Measurements from ENCODE around the gene LPCAT1.
"Not testable (repeated sequence)": the region's sequence is repeated elsewhere in the genome, so short reads cannot be mapped to it uniquely, and the experiment has no call there.

The LPCAT1 gene

GRCh38 chr5:1522601-1523479 is 920 bp downstream of the LPCAT1 start:
- no peak for DNase-seq (ENCODE audit: low read depth)

- no peak for DNase-seq (ENCODE audit: low read depth)
Measured at GRCh38 chr5:1521671-1522600, 1.8 kb downstream of the LPCAT1 start.

- DNase-seq (ENCODE audit: low read depth) = no peak
Measured at GRCh38 chr5:1520791-1521453, 2.8 kb downstream of the LPCAT1 start.

DNA sequence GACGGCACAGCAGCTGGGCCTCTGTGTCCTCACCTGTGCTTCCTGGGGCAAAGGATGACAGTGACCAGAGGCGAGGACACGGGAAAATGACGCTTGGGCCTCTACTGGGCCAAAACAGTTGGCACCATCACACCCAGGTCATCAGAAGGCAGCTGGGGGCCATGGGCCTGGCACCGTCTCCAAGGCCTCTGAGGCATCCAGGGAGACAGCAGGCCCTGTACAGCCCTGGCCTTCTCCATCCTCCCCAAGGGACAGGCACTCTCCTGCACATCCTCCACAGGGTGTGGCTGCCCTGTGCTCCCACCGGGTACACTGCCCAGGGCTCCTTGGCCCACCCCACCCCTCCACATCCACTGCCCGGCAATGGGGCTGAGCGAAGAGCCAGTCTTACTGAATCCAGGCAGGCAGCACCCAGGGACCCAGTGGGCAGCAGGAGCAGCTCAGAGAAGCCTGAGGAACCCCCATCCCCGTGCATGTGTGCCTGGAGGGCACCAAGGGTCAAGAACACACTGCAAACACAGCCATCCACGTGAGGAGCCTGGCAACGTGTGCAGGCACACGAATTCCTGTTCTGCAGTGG is 4.0 kb downstream of the LPCAT1 start:
- DNase-seq (ENCODE audit: low read depth) = no peak

GRCh38 chr5:1517838-1518237 is 5.9 kb downstream of the LPCAT1 start:
- no peak for DNase-seq (ENCODE audit: low read depth)

GRCh38 chr5:1516615-1517601 is 6.9 kb downstream of the LPCAT1 start:
- DNase-seq (ENCODE audit: low read depth) = no peak

GRCh38 chr5:1515921-1516571 is 7.7 kb downstream of the LPCAT1 start:
- no peak for DNase-seq (ENCODE audit: low read depth)

- DNase-seq (ENCODE audit: low read depth) = no peak
Measured at GRCh38 chr5:1515311-1515920, 8.3 kb downstream of the LPCAT1 start.

- not testable (repeated sequence) for DNase-seq (ENCODE audit: low read depth)
Measured at GRCh38 chr5:1514819-1515310, 8.9 kb downstream of the LPCAT1 start.

DNA sequence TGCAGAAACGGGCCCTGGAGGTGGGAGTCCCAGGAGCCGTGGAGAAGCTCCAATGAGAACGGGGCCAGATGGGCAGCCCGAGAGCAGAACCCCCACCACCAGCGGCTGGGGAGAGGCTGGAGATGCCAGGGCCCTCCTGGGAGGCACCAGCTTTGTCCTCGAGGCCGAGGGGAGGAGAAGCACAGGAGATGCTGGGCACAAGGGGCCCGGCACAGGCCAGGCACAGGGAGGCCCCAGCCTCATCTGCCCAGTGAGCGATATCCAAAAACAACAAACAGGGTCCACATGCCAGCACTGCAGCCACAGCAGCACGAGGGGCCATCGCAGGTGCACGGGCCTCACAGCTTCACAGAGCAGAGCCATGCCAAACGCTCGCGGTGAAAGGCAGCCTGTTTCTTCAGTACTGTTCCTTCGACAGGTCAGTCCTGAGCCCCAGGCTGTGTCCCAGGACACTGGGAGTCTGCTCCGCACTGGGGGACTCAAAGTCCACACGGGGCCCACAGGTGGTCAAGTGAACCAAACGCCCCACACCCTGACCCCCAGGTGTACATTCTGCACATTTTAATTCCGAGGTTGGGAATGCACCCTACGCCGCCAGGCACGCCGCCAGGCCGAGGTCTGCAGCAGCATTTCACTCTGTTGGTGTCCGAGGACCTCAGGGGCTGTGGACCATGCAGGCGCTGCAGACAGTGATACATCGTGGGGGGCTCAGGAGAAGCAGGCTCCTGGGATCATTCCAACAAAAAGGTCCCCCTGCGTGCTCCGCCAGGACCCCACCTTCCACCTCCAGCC is 9.5 kb downstream of the LPCAT1 start:
- no peak for DNase-seq (ENCODE audit: low read depth)

DNA sequence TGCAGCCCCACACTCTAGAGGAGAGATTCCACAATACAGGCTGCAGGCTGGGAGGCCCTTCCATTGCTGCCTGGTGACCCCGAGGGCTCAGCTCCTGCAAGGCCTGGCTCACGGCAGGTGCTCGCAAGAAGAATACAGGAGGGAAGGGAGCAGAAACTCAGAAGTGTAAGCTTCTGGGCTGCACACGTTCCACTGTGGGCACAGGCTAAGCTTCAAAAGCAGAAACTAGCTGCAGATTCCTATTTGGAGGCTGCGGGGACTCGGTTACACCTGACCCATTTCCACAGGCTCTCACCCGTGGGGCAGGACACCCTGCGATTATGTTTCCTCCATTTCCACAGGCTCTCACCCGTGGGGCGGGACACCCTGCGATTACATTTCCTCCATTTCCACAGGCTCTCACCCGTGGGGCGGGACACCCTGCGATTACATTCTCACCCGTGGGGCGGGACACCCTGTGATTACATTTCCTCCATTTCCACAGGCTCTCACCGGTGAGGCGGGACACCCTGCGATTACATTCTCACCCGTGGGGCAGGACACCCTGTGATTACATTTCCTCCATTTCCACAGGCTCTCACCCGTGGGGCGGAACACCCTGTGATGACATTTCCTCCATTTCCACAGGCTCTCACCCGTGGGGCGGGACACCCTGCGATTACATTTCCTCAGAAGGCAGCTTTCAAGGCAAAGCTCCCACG is 10.3 kb downstream of the LPCAT1 start:
- no peak for DNase-seq (ENCODE audit: low read depth)

DNA sequence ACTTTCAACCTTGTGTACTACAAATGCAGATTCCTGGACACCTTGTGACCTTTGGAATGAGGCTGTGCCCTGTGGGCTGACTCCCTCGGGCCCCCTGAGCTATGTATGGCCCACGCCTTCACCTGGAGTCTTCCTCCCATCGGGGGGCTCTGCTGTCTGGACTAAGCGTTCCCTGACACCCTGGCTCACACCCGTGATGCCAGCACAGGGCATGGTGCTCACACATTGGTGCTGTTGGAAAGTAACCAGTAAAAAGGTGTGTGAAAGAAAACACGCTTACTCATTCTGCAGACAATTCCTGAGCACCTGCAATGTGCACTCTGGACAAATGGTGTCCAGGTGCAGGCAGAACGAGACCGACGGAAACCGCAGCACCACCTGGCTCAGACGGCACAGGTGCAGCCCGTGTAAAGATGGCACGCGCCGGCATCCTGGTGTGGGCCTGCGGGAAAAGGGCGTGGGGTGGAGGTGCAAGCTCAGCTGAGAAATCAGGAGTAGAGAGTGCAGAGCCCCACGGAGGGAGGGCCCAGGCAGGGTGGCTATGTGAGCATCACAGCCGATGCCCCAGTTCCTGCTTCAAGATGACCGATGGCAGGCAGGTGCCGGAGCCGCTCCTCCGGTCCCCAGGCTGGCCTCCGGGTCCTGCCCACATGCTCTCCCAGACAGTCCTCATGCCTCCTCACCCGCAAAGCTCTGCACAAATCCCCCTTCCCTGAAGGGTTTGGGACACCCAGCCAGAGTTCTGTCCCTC is 11.0 kb downstream of the LPCAT1 start:
- no peak for DNase-seq (ENCODE audit: low read depth)

GRCh38 chr5:1511651-1512540 is 11.9 kb downstream of the LPCAT1 start:
- DNase-seq (ENCODE audit: low read depth) = no peak

- DNase-seq (ENCODE audit: low read depth) = no peak
Measured at GRCh38 chr5:1511048-1511447, 12.7 kb downstream of the LPCAT1 start.

- no peak for DNase-seq (ENCODE audit: low read depth)
Measured at GRCh38 chr5:1510631-1511030, 13.1 kb downstream of the LPCAT1 start.

- no peak for DNase-seq (ENCODE audit: low read depth)
Measured at GRCh38 chr5:1510151-1510561, 13.6 kb downstream of the LPCAT1 start.
